HG02763 (cell line): ENCODE measurements around the gene DPH5.
"Not testable (repeated sequence)": the region's sequence is repeated elsewhere in the genome, so short reads cannot be mapped to it uniquely, and the experiment has no call there.

Experiments used
- ATAC-seq: cut with Tn5 transposase; IDR thresholded peaks from one replicate; pipeline ENCODE4 v1.9.1; 2021; ENCODE audit warnings: mild to moderate bottlenecking, moderate library complexity; ENCODE audit not compliant: unreplicated experiment

The DPH5 gene

DNA sequence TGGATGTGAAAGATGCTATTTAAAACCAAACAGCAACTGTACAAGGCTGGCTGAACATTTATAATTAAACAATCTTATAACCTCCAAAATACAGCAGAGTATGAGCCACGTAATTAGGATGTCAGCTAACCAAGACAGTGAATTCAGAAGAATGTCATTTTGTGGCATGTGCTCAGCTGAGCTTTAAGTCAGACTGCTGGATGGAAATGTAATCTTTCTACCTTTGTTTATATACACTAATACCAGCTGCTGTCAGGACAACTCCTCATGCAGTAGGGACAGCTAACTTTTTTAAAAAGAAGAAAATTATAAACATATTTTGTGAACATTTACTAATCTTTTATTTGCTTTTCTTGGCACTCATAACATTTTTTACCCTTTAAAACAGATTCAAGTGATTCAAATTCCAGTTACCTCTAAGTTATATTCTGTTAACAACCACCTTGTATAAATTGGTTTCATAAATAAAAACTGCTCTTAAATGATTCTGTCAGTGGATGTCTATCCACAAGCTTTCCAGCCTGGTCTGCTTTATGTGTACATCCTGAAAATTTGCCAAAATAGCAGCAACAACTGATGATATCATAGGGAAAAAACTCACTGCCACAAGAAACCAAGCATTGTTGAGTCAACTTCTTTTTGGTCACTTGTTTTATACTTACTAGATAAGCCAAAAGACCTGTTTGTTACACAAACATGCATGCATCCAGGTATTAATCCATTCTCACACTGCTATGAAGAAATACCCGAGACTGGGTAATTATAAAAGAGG is 36.1 kb downstream of the DPH5 start:
- no peak for ATAC-seq

DNA sequence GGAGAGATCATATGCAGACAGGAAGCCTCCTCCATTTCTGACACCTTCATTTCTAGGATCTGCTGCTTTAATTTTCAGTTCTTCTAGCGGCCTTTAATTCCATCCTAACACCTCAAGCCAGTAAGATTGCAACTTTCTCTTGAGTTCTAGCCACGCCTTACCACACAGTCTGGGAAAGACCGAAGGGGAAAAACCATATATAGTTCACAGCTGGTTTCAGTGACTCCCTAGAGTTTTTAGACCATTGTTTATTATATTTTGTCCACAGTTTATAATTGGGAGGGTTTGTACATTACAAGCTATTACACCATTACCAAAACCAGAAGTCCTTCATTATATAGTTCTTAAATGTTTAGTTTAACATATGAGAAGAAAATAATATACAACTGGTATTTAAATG is 37.5 kb downstream of the DPH5 start:
- no peak for ATAC-seq

DNA sequence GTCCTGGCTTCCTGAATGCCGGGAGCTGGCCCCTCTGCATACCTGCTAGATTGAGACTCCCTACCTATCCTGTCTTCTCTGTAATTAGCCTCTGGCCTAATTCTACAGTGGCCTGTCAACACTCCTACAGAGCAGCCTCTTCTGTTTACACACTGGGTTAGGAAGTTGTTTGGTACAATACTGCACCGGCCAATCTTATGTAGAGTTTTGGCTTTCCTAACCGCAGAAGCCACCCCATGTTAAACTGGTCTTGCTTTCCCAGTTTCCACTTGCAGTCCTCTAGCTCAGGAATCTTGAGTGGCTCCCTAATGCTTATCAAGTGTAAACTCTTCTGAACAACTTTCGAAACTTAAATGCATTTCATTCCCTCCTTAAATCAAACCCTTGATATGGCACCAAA is 42.8 kb downstream of the DPH5 start:
- no peak for ATAC-seq

DNA sequence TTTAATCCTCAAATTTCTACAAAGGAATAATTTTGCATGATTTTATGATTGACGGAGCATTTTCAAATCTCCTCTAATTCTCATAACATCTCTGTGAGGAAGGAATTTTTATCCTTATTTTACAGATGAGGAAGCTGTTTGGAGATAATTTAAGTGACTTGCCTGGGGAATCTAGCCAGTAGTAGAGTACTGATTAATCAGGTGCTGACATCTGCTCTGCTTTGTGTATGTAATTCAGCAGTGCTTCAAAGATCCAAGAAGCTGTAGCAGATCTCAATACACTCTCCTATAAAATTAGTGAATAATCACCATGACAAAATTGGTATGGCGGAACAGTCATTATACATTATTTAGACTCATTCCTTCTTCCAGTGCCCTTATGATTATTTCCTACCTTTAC is 46.0 kb downstream of the DPH5 start:
- no peak for ATAC-seq

DNA sequence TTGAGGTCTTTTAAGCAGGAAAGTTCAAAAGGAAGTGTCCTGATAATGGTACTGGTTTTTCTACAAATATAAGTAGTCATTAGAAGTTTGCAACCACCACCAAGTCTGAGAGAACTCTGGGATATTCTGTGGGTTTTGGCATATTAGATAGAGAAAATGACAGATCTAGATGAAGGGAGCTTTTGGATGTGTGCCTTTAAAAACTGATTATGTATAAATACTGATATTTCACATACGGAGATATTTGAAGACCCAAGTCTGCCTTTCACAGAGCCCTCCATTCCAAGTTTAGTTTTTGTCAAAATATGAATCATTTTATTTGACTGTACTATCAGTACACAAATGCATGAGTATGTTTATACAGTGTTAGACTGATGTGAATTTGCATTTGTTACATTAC is 48.6 kb downstream of the DPH5 start:
- no peak for ATAC-seq

DNA sequence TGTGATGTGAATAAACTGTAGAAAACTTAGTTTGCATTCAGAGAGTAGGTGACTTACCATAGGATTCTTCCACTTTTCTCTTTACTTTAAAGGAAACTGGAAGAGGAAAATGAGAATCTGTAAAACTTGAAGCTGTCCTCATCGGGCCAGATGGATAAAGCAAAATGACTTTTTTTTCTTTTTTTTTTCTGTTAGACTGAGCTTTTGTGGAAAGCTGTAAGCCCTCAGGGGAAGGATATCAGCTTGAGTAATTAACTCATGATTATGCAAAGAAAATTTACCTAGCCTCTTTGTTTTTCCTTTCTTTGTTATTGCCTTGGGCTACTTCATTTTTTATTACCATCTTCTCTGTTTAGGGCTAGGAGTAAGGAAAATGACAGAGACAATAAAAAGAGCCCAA is 53.4 kb downstream of the DPH5 start:
- ATAC-seq, result no peak

DNA sequence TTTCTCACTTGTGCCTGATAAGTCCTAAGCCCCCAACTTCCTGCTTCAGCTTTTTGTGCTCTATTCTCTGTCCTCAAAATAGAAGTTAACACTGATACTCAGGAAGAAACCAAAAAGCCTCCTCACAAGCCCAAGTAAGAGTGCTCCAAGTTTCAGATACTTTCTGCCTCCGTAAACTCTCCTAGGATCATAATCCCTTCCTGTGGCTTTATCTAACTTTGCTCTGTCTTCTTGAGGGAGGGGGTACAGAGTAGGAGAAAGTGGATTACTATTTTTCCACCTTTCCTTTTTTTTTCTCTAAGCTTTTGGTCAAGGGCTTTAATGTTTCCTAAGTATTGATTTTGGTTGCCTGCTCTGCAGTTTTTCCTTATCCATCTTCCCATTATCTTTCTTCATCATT is 54.6 kb downstream of the DPH5 start:
- no peak for ATAC-seq

DNA sequence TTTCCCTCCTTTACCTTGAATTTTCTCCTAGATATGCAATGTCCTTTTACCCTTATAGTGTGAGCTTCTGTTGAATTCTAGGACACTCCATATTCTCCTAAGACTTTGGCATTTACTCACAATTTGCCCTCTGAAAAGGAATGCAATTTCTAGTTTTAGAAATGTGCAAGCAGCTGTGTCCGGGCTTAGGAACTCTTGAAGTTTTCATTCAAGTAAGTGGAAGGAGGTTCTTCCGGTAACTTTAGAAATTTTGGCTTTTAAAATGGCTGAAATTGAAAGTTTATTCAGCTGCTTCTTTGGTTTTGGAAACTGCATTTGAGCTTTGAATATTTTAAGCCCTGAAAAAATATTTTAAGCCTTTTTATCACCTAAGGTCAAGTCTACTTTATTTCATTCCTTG is 56.3 kb downstream of the DPH5 start:
- ATAC-seq, result no peak

DNA sequence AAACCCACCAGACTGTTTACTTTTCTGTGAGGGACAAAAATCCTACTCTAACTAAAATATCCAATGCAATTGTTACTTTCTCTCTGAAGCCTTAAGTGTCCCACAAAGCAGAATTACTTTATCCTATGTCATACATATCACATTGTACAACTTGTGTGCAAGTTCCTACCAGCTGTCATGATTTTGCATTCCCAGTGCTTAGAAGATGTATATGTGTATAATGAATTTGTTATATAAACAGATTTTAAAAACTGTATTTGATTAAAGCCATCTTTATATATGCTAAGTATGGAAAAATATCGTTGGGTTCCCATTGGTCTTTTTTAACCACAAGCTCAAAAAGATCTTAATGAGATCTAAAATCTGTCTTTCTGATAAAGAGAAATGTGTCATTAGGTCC is 57.0 kb downstream of the DPH5 start:
- no peak for ATAC-seq

DNA sequence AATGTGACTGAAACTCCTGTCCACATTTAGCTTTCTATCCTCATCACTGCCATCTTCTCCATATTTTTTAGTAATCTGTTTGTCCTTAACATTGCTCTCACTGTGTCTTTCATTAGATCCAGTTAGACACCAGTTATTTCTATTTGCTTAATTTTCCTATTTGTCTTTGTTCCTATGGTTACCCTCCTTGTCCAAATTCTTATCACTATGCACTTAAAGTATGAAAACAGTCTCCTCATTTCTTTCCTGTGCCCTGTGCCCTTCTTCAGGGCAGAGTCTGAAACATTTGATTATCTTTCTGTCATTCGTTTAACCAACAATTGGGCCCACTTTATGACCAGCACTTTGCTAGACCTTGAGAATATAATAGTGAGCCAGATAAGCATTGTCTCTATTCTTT is 65.5 kb downstream of the DPH5 start:
- ATAC-seq, result no peak

DNA sequence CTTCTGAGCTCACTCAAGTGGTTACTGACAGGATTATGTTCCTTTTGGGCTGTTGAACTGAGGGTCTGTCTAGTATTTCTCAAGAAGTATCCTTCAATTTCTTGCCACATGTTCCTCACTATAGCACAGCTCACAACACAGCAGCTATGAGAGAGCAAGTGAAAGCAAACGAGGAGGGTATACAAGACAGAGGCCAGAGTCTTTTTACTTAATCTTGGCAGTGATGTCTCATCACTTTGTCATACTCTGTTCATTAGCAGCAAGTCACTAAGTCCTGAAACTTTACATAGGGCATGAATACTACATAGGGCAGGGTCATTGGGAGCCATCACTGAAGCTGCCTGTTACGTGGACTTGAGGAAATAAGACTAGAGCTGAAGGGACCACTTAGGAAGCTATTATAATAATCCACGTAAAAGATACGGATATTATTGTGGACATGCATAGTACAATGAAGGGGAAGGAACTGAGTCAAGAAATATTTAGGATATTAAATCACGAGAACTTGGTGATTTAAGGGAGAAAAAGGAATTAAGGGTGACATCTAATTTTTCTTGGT is 66.0 kb downstream of the DPH5 start:
- no peak for ATAC-seq

DNA sequence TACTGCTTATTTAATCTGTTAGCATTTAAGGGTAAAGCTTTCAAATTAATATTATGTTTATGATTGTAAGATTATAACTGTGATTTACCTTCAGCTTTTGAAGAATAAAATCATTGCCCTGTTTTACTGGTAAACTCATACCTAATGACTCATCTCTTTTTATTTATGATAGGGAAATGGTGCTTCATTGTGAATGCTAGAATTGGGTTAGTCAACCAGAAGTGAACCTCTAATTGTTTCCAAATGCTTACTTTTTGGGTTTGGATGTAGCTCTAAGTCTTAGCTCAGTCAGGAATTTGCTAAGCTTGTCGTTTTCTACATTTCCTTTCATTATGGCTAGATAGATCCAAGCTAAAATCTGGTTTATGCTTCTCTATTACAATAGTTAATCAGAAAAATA is 70.3 kb downstream of the DPH5 start:
- no peak for ATAC-seq

DNA sequence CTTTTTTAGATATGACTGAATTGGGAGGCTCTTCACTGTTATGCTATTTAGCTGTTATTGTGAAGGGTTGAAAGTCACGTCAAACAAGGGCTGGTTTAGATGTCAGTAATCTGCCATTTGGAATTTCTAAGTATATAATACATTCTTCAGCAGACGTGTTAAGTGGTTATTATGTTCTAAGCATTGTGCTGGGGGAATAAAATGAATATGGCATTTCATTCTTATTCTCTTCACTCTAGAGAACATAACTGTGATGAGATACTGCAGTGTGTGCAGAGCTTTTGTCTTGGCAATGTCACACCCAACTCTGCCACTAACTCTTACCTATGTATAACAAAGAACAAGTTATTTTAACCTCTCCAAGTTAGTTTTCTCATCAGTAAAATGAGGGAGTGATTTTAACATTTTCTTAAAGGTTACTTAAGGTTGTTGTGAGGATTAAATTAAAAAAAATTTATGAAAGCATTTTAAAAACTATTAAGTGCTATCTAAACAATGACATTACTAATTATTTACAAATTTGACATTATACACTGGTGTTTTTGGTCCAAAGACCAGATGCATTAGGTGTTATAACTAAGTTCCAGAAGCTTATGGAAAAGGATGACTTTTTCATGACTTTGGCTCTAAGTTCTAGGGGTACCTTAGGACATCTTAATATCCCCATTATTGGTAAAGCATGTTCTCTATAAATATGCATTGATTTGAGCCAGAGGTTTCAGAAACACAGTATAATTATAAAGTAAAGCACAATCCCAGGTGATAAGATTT is 71.4 kb downstream of the DPH5 start:
- ATAC-seq, result no peak

DNA sequence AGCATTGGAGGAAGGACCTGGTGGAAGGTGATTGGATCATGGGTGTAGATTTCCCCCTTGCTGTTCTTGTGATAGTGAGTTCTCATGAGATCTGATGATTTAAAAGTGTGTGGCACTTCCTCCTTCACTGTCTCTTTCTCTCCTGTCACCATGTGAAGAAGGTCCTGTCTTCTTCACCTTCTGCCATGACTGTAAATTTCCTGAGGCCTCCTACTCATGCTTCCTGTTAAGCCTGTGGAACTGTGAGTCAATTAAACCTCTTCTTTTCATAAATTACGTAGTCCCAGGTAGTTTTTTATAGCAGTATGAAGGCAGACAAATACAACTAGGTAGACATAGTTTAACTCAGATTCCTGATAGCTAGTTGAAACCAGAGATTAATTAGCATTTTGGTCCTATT is 72.6 kb downstream of the DPH5 start:
- not testable (repeated sequence) for ATAC-seq

DNA sequence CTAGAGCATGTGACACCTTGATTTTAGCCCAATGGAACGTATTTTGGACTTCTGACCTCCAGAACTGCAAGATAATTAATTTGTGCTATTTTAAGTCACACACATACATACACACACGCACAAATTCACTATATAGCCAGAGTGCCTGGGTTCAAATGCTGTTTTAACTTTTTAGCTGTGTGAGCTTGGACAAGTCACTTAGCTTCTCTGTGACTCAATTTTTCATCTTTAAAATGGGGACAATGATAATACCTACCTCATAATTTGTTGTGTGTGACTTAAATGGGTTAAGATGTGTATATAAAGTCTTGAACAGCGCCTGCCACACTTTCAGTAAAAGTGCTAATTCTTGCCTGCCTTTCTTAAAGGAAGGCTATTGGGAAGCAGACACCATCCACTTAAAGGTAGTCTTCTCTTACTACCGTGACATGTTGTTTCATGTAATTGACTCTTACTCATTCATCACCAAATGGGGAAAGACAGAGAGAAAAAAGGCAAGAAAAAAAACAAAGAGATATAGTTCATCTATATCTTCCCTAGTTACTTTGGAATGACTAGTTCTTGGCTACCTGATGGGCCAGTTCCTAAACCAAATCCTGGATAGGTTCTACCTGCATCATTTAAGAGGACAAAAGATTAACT is 73.4 kb downstream of the DPH5 start:
- ATAC-seq, result no peak

DNA sequence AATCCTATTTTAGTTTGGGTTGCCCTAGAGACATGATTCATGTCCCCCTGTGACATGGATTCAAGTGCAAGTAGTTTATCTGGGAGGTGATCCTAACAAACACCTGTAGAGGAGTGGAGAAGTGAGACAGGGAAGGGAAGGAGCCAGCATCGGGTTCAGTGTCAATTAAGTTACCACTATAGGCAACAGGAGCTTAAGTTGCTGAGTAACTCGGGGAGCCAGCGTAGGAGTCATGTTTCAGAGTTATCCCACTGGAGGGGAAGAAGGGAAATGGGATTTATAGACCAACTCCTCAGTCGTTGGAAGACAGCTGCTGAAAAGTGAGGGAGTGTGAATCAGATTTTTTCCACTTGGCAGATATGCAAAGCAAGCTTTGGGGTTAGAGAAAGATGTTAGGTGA is 74.8 kb downstream of the DPH5 start:
- no peak for ATAC-seq

DNA sequence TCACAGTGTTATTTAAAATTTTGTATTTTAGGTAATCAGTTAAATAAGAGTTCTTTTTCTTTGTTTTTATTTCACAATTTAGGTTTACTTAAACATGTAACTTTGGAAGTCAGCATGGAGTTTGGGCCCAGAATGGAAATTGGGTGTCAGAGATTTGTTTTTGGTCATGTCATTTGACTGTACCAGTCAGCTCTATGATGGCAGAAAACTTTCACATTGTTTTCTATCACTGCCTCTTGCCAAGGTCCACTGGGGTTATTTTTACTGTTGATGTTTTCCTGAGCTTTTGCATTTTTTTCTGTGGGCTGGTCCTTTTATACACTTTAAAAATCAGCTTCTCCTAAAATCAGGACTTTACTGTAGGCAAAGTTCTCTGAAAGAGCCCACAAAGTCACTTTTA is 75.2 kb downstream of the DPH5 start:
- ATAC-seq, result no peak

DNA sequence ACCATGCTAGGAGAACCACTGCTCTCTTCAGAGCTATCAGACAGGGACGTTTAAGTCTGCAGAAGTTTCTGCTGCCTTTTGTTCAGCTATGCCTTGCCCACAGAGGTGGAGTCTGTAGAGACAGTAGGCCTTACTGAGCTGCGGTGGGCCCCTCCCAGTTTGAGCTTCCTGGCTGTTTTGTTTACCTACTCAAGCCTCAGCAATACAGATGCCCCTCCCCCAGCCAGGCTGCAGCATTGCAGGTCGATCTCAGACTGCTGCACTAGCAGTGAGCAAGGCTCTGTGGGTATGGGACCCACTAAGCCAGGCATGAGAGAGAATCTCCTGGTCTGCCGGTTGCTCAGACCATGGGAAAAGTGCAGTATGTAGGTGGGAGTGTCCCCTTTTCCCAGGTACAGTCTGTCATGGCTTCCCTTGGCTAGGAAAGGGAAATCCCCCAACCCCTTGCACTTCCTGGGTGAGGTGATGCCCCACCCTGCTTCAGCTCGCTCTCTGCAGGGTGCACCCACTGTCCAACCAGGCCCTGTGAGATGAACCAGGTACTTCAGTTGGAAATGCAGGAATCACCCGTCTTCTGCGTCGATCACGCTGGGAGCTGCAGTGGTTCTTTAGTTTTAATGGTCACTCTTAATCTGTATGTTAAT is 75.9 kb downstream of the DPH5 start:
- ATAC-seq, result peak; percentile 84

DNA sequence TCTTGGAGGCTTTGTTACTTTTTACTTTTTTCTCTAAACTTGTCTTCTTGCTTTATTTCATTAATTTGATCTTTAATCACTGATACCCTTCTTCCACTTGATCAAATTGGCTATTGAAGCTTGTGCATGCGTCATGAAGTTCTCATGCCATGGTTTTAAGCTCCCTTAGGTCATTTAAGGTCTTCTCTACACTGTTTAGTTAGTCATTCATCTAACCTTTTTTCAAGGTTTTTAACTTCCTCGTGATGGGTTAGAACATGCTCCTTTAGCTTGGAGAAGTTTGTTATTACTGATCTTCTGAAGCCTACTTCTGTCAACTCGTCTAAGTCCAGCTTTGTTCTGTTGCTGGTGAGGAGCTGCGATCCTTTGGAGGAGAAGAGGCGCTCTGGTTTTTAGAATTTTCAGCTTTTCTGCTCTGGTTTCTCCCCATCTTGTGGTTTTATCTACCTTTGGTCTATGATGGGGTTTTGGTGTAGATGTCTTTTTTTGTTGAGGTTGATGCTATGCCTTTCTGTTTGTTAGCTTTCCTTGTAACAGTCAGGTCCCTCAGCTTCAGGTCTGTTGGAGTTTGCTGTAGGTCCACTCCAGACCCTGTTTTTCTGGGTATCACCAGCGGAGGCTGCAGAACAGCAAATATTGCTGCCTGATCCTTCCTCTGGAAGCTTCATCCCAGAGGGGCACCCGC is 76.7 kb downstream of the DPH5 start:
- ATAC-seq, result not testable (repeated sequence)

DNA sequence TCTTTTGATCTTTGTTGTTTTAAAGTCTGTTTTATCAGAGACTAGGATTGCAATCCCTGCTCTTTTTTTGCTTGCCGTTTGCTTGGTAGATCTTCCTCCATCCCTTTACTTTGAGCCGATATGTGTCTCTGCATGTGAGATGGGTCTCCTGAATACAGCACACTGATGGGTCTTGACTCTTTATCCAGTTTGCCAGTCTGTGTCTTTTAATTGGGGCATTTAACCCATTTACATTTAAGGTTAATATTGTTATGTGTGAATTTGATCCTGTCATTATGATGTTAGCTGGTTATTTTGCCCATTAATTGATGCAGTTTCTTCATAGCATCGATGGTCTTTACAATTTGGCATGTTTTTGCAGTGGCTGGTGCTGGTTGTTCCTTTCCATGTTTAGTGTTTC is 77.8 kb downstream of the DPH5 start:
- ATAC-seq, result not testable (repeated sequence)

DNA sequence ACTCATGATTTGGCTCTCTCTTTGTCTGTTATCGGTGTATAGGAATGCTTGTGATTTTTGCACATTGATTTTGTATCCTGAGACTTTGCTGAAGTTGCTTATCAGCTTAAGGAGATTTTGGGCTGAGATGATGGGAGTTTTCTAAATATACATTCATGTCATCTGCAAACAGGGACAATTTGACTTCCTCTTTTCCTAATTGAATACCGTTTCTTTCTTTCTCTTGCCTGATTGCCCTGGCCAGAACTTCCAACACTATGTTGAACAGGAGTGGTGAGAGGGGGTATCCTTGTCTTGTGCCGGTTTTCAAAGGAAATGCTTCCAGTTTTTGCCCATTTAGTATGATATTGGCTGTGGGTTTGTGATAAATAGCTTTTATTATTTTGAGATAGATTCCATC is 79.5 kb downstream of the DPH5 start:
- not testable (repeated sequence) for ATAC-seq
